Neuronal stem cell (in vitro differentiated cells): Measurements from ENCODE around the gene BMP2K. TPM values are rescaled to one million over a fixed set of nuclear protein-coding genes. Genes with fewer than 3 reads are reported as not detected.
A peak's percentile ranks its signal among the peaks of the same experiment; 100 is the strongest.

ENCODE experiments used
- DNase-seq: peaks from one replicate; pipeline ENCODE4 v3.0.0-alpha.2; 2013; ENCODE audit warnings: low spot score
- H2AFZ ChIP-seq: one replicate; pipeline ENCODE4 v1.6.1; 2013; ENCODE audit warnings: mild to moderate bottlenecking, low read length, inconsistent platforms
- H2AK5ac ChIP-seq: 2 replicates; pipeline ENCODE4 v1.6.1; 2013; ENCODE audit warnings: low read depth, mild to moderate bottlenecking, inconsistent platforms, low read length, moderate library complexity, mixed read lengths
- H2BK120ac ChIP-seq: 2 replicates; pipeline ENCODE4 v1.6.1; 2013; ENCODE audit warnings: low read depth, mild to moderate bottlenecking, inconsistent platforms, low read length, moderate library complexity, mixed read lengths
- H2BK12ac ChIP-seq: one replicate; pipeline ENCODE4 v1.6.1; 2013; ENCODE audit warnings: low read length, inconsistent platforms
- H2BK15ac ChIP-seq: 2 replicates; pipeline ENCODE4 v1.6.1; 2013; ENCODE audit warnings: mild to moderate bottlenecking, low read length, inconsistent platforms, mixed read lengths
- H2BK5ac ChIP-seq: one replicate; pipeline ENCODE4 v1.6.1; 2013; ENCODE audit warnings: inconsistent platforms, mild to moderate bottlenecking, low read length, moderate library complexity
- H3K14ac ChIP-seq: one replicate; pipeline ENCODE4 v1.6.1; 2013; ENCODE audit warnings: low read length, inconsistent platforms
- H3K18ac ChIP-seq: 2 replicates; pipeline ENCODE4 v1.6.1; 2013; ENCODE audit warnings: low read length, inconsistent platforms
- H3K23ac ChIP-seq: 2 replicates; pipeline ENCODE4 v1.6.1; 2013; ENCODE audit warnings: low read depth, mild to moderate bottlenecking, mixed read lengths, low read length, inconsistent platforms; ENCODE audit not compliant: poor library complexity
- H3K27ac ChIP-seq: replicated peaks from 3 replicates; pipeline ENCODE4 v1.5.1; 2013; ENCODE audit warnings: low read length, inconsistent platforms
- H3K27me3 ChIP-seq, 3 experiments: 2 replicates each; pipeline ENCODE4 v1.6.1; 2013; ENCODE audit warnings: low read length in 3 of 3, mild to moderate bottlenecking in 2 of 3, inconsistent platforms in 1 of 3, low read depth in 1 of 3, mixed read lengths in 1 of 3, moderate library complexity in 1 of 3; ENCODE audit not compliant: control insufficient read depth in 3 of 3, insufficient read depth in 3 of 3
- H3K36me3 ChIP-seq, 2 donors: replicated peaks in 1 of 2; 2 replicates each; pipeline ENCODE4 v1.6.1; 2013; ENCODE audit warnings: low read length in 2 of 2; ENCODE audit not compliant: control insufficient read depth in 2 of 2, insufficient read depth in 2 of 2
- H3K4ac ChIP-seq: 2 replicates; pipeline ENCODE4 v1.6.1; 2013; ENCODE audit warnings: inconsistent platforms, mild to moderate bottlenecking, low read length, moderate library complexity
- H3K4me1 ChIP-seq, 2 donors: 1 replicate in 1 of 2; 2 replicates in 1 of 2; pipeline ENCODE4 v1.6.1; 2013; ENCODE audit warnings: low read length in 2 of 2, low read depth in 1 of 2; ENCODE audit not compliant: control insufficient read depth in 2 of 2, insufficient read depth in 1 of 2
- H3K4me2 ChIP-seq: one replicate; pipeline ENCODE4 v1.6.1; 2013; ENCODE audit warnings: mild to moderate bottlenecking, low read length, inconsistent platforms; ENCODE audit not compliant: insufficient read depth, poor library complexity, severe bottlenecking
- H3K4me3 ChIP-seq, 2 donors: 2 replicates each; pipeline ENCODE4 v1.5.1; 2013; ENCODE audit warnings: low read length in 2 of 2, mild to moderate bottlenecking in 2 of 2, inconsistent platforms in 1 of 2, moderate library complexity in 1 of 2
- H3K79me1 ChIP-seq: one replicate; pipeline ENCODE4 v1.6.1; 2013; ENCODE audit warnings: low read depth, mild to moderate bottlenecking, inconsistent platforms, low read length, moderate library complexity
- H3K9ac ChIP-seq: one replicate; pipeline ENCODE4 v1.6.1; 2013; ENCODE audit warnings: mild to moderate bottlenecking, low read depth, low read length, inconsistent platforms; ENCODE audit not compliant: poor library complexity
- H3K9me3 ChIP-seq, 2 donors: replicated peaks in 1 of 2; 2 replicates each; pipeline versions ENCODE3 to v1.6.1; 2013; ENCODE audit warnings: low read length in 2 of 2, mild to moderate bottlenecking in 2 of 2, inconsistent platforms in 1 of 2, low read depth in 1 of 2, mixed read lengths in 1 of 2, moderate library complexity in 1 of 2; ENCODE audit not compliant: control insufficient read depth in 2 of 2, insufficient read depth in 1 of 2
- H4K8ac ChIP-seq: one replicate; pipeline ENCODE4 v1.6.1; 2013; ENCODE audit warnings: low read depth, mild to moderate bottlenecking, inconsistent platforms, low read length, moderate library complexity
- H4K91ac ChIP-seq: one replicate; pipeline ENCODE4 v1.6.1; 2013; ENCODE audit warnings: low read length, low read depth, mild to moderate bottlenecking, inconsistent platforms; ENCODE audit not compliant: poor library complexity
- WGBS, 2 donors: extraction: QIAGEN DNeasy Blood & Tissue Kit; methylation state at CpG; one replicate each; pipeline ENCODE4 v1.1.7; 2013; ENCODE audit warnings: missing lambda C conversion rate in 2 of 2, mixed read lengths in 1 of 2; ENCODE audit not compliant: insufficient read length in 2 of 2, insufficient replicate concordance in 1 of 2; ENCODE audit errors: extremely low coverage in 2 of 2; 5-methylcytosine and 5-hydroxymethylcytosine counted together
- small RNA-seq: library from polyadenylated mRNA; stranded (forward); fragments of <200 nt; extraction: miRNeasy Mini kit (QIAGEN cat#:217004); gene quantifications from one replicate; pipeline ENCODE3, GENCODE V24; 2013; ENCODE audit not compliant: insufficient read depth

BMP2K gene

DNA sequence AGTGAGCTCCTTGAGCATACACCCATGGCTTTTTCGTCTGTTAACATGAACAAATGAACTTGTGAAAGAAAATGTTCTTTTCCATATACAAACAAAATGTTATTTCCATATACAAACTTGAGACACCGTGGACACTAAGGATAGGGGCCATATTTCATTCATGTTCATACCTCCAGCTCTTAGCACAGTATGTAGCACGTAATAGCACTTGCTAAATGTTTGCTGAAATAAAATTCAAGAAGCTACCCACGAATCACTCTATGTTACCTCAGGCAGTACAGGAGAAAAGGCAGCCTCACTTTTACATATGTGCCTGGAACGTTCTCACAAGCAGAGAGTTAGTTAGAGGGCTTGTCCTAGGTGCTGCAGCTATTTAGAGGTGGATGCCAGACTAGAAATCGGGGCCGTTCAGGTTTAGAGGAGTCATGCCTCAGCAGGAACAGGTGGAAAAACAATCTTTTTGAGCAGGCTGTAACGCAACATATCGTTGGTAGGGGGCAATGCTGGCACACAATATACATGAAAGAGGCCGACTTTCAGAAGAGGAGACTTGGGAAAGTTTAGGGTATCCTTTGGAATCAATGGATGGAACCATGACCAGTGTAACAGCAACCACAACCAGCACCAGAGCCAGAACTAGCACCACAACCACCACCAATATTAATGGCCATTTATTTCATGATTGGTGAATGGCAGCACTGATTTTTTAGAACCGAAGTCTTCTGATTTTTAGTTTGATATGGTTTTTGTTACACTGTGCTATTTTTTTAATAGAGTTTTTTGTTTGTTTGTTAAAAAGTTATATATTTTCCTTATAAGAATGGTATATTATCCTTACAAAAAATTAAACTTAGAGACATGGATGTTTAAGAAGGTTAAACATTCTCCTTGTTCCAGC is 177.9 kb downstream of the BMP2K start:
- Histone ChIP-seq H3K27ac (no peak overlapping the region), H3K4me3 (no peak overlapping the region), H4K91ac (no peak overlapping the region), H2BK12ac (no peak overlapping the region), H2BK5ac (no peak overlapping the region), H3K9ac (no peak overlapping the region), H3K9me3 (no peaks in the 10 kb centered on the region), H3K4me2 (no peak overlapping the region), H2AK5ac (no peak overlapping the region), H3K14ac (no peak overlapping the region), H3K18ac (no peak overlapping the region), H3K4me1 (peaks cover 0 to 4% of the 10 kb centered on the region in 2 donors), H3K36me3 (no peaks in the 10 kb centered on the region), H3K27me3 (peaks cover 0 to 2% (median 0%) of the 10 kb centered on the region in 3 experiments), H3K23ac (no peak overlapping the region), H3K4ac (no peak overlapping the region), H2BK15ac (no peak overlapping the region), H3K79me1 (no peaks in the 10 kb centered on the region), H4K8ac (no peak overlapping the region), H2AFZ (no peak overlapping the region), H2BK120ac (no peak overlapping the region)
- WGBS, 2 donors: no CpG with 5 or more reads among the region's 11 CpGs
- DNase-seq: peak; percentile 30

DNA sequence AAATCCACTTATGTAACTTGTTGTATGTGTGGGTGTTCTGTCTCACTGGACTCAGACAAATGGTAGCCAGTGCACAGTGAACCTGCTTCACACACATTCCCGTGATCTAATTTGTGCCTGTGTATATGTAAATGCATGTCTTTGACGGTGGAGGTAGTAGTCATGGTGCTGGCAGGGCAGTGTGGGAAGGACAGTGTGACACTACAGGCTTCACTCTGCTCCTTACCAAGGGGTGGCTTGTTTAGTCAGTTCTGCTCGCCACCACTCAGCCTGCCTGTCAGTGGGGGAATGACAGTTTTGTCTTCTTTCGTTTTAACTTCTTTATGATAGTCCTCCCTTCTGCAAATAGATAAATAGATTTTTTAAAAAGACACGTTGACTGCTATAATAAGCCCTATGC is 180.8 kb downstream of the BMP2K start:
- no peaks in the 10 kb centered on the region for H3K36me3 ChIP-seq
- H3K23ac ChIP-seq: no peak overlapping the region
- H3K79me1 ChIP-seq: no peaks in the 10 kb centered on the region
- no peak overlapping the region for H2AK5ac ChIP-seq
- no CpG with 5 or more reads among the region's 5 CpGs for WGBS, 2 donors
- H3K4me3 ChIP-seq: no peak overlapping the region
- no peak overlapping the region for H2BK120ac ChIP-seq
- no peak overlapping the region for H3K27ac ChIP-seq
- H3K18ac ChIP-seq: no peak overlapping the region
- H3K4me1 ChIP-seq: peaks cover 0 to 4% of the 10 kb centered on the region in 2 donors
- no peak overlapping the region for H3K9ac ChIP-seq
- no peak overlapping the region for H2BK5ac ChIP-seq
- peaks cover 0 to 2% (median 0%) of the 10 kb centered on the region in 3 experiments for H3K27me3 ChIP-seq
- no peaks in the 10 kb centered on the region for H3K9me3 ChIP-seq
- no peak overlapping the region for H3K4ac ChIP-seq
- no peak overlapping the region for H4K8ac ChIP-seq
- no peak for DNase-seq
- H2BK12ac ChIP-seq: no peak overlapping the region
- H2AFZ ChIP-seq: peak overlapping the region; percentile 5
- no peak overlapping the region for H2BK15ac ChIP-seq
- H4K91ac ChIP-seq: no peak overlapping the region
- H3K14ac ChIP-seq: no peak overlapping the region
- no peak overlapping the region for H3K4me2 ChIP-seq

DNA sequence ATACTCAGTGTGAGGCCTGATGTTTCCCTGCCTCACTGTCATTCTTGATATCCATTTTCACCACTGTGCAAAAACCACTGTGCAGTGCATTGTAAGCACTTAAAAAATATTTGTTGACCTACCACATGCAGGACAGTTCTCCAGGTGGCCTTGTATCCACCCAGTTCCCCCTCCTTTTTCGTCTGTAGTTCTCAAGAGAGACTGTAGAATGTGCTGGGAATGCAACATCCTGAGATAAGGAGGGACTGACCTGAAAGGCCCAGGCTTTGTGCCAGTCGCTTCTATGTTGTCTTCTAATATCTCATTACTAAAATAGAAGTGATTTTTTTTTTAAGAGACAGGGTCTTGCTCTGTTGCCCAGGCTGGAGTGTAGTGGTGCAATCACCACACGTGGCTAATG is 184.8 kb downstream of the BMP2K start:
- Histone ChIP-seq H3K27me3 (peaks cover 0 to 2% (median 0%) of the 10 kb centered on the region in 3 experiments), H2BK120ac (no peak overlapping the region), H3K9me3 (peaks cover 0 to 2% of the 10 kb centered on the region in 2 donors), H2AK5ac (no peak overlapping the region), H3K23ac (no peak overlapping the region), H3K4me2 (no peak overlapping the region), H3K36me3 (no peaks in the 10 kb centered on the region), H3K4me1 (peaks cover 0 to 4% of the 10 kb centered on the region in 2 donors), H3K79me1 (no peaks in the 10 kb centered on the region), H3K9ac (no peak overlapping the region), H4K8ac (no peak overlapping the region), H2AFZ (no peak overlapping the region), H4K91ac (no peak overlapping the region), H3K27ac (no peak overlapping the region), H2BK12ac (no peak overlapping the region), H2BK5ac (no peak overlapping the region), H3K14ac (no peak overlapping the region), H3K18ac (no peak overlapping the region), H2BK15ac (no peak overlapping the region), H3K4me3 (no peak overlapping the region), H3K4ac (no peak overlapping the region)
- DNase-seq: no peak
- no CpG with 5 or more reads among the region's 3 CpGs for WGBS, 2 donors

Small RNA genes lying within 50 kb of the gene (small RNA-seq; reads per million reads assigned to genes)
- not detected for gene AC098818.1
- not detected for gene MIR5096
- gene RN7SL127P: not detected
